Neural cell (in vitro differentiated cells): Measurements from ENCODE around the gene AKAP8L. TPM values are rescaled to one million over a fixed set of nuclear protein-coding genes. Genes with fewer than 3 reads are reported as not detected.

Source experiments
- H2AFZ ChIP-seq: fragments of 200-600, 300-800 bp; sonication (generic), shearing (Covaris generic); 2 replicates; pipeline ENCODE4 v1.6.0; 2014; ENCODE audit warnings: low read depth, mild to moderate bottlenecking, antibody characterized with exemption, low read length, moderate library complexity
- H3F3A ChIP-seq: fragments of 200-600 bp; shearing (Covaris generic); 2 replicates; pipeline ENCODE4 v1.6.1; 2016; ENCODE audit warnings: mild to moderate bottlenecking, moderate library complexity, mixed read lengths, antibody characterized with exemption, low read length; ENCODE audit not compliant: insufficient read depth, poor library complexity, severe bottlenecking
- H3K27ac ChIP-seq: fragments of 200-600, 300-800 bp; sonication (generic), shearing (Covaris generic); 2 replicates; pipeline ENCODE4 v1.5.1; 2014; ENCODE audit warnings: mild to moderate bottlenecking, low read length, moderate library complexity
- H3K27me3 ChIP-seq: fragments of 300-800, 200-600 bp; sonication (generic), shearing (Covaris generic); 2 replicates; pipeline ENCODE4 v1.6.0; 2014; ENCODE audit warnings: mild to moderate bottlenecking, low read depth, low read length, moderate library complexity; ENCODE audit not compliant: insufficient read depth
- H3K36me3 ChIP-seq: fragments of 300-800, 200-600 bp; sonication (generic), shearing (Covaris generic); 2 replicates; pipeline ENCODE4 v1.5.1; 2014; ENCODE audit warnings: mild to moderate bottlenecking, antibody characterized with exemption, low read length, moderate library complexity; ENCODE audit not compliant: insufficient read depth
- H3K4me2 ChIP-seq: fragments of 300-800, 200-600 bp; sonication (generic), shearing (Covaris generic); 2 replicates; pipeline ENCODE4 v1.6.0; 2014; ENCODE audit warnings: mild to moderate bottlenecking, low read length
- H3K4me3 ChIP-seq: fragments of 300-800, 200-600 bp; sonication (generic), shearing (Covaris generic); 2 replicates; pipeline ENCODE4 v1.5.1; 2014; ENCODE audit warnings: mild to moderate bottlenecking, low read length, moderate library complexity
- H3K79me2 ChIP-seq: fragments of 200-600 bp; shearing (Covaris generic); replicated peaks from 2 replicates; pipeline ENCODE4 v1.6.0; 2014; ENCODE audit warnings: mild to moderate bottlenecking, low read length, moderate library complexity; ENCODE audit not compliant: insufficient read depth
- H3K9ac ChIP-seq: fragments of 300-800, 200-600 bp; sonication (generic), shearing (Covaris generic); 2 replicates; pipeline ENCODE4 v1.6.1; 2016; ENCODE audit warnings: mild to moderate bottlenecking, low read length, mixed read lengths
- H3K9me2 ChIP-seq: fragments of 200-600 bp; shearing (Covaris generic); 2 replicates; pipeline ENCODE4 v1.6.1; 2016; ENCODE audit warnings: mild to moderate bottlenecking, low read length, mixed read lengths; ENCODE audit not compliant: insufficient read depth
- H3K9me3 ChIP-seq: fragments of 200-600, 300-800 bp; sonication (generic), shearing (Covaris generic); 2 replicates; pipeline ENCODE4 v1.6.1; 2016; ENCODE audit warnings: mild to moderate bottlenecking, mixed run types, low read length, moderate library complexity, mixed read lengths
- H4K20me1 ChIP-seq: fragments of 200-600 bp; shearing (Covaris generic); 2 replicates; pipeline ENCODE4 v1.6.1; 2016; ENCODE audit warnings: mild to moderate bottlenecking, mixed run types; ENCODE audit not compliant: insufficient read depth
- CTCF ChIP-seq: fragments of 450-650 bp; IDR thresholded peaks from 2 replicates; pipeline ENCODE4 v1.5.1; 2014; ENCODE audit warnings: antibody characterized with exemption, mild to moderate bottlenecking, moderate library complexity; ENCODE audit not compliant: poor library complexity, severe bottlenecking
- EP300 ChIP-seq: fragments of 450-650 bp; conservative IDR thresholded peaks from 2 replicates; pipeline ENCODE4 v1.6.1; 2014; ENCODE audit warnings: antibody characterized with exemption, mild to moderate bottlenecking, moderate library complexity; ENCODE audit not compliant: poor library complexity, severe bottlenecking
- EZH2 ChIP-seq: fragments of 200-600, 300-800 bp; shearing (Covaris generic), sonication (generic); IDR thresholded peaks from 2 replicates; pipeline ENCODE4 v1.6.1; 2014; ENCODE audit warnings: antibody characterized with exemption, low read length, borderline replicate concordance, mild to moderate bottlenecking; ENCODE audit not compliant: insufficient read depth, poor library complexity, severe bottlenecking
- MXI1 ChIP-seq: fragments of 450-650 bp; conservative IDR thresholded peaks from 2 replicates; pipeline ENCODE4 v1.6.1; 2014; ENCODE audit warnings: antibody characterized with exemption, mild to moderate bottlenecking; ENCODE audit not compliant: poor library complexity, severe bottlenecking
- POLR2AphosphoS5 ChIP-seq: IDR thresholded peaks from 2 replicates; pipeline ENCODE4 v1.6.1; 2012
- RAD21 ChIP-seq: fragments of 450-650 bp; conservative IDR thresholded peaks from 2 replicates; pipeline ENCODE4 v1.6.1; 2014; ENCODE audit warnings: antibody characterized with exemption, mild to moderate bottlenecking, moderate library complexity
- REST ChIP-seq: IDR thresholded peaks from 2 replicates; pipeline ENCODE4 v1.6.1; 2012; ENCODE audit warnings: borderline replicate concordance
- SMC3 ChIP-seq: fragments of 450-650 bp; conservative IDR thresholded peaks from 2 replicates; pipeline ENCODE4 v1.6.1; 2014; ENCODE audit warnings: antibody characterized with exemption, mild to moderate bottlenecking, moderate library complexity; ENCODE audit not compliant: poor library complexity
- TAF1 ChIP-seq: IDR thresholded peaks from 2 replicates; pipeline ENCODE4 v1.6.1; 2012; ENCODE audit warnings: low read depth
- polyA plus RNA-seq: library from polyadenylated mRNA; depleted of rRNA; stranded (reverse); fragments of >200 nt; gene quantifications from 2 replicates; pipeline ENCODE4 v1.2.3, GENCODE V29; 2014

The AKAP8L gene
- polyA plus RNA-seq, 1 donor from 2014 or later: 281 TPM

- H3K79me2 ChIP-seq: peaks cover 31% of the 10 kb centered on the region
- H3K4me3 ChIP-seq: no peak overlapping the region
- H3K9me2 ChIP-seq: no peaks in the 10 kb centered on the region
- H3K27me3 ChIP-seq: no peaks in the 10 kb centered on the region
- H3K9me3 ChIP-seq: no peaks in the 10 kb centered on the region
- H3K27ac ChIP-seq: no peak overlapping the region
- no peaks in the 10 kb centered on the region for H3F3A ChIP-seq
- peaks cover 50% of the 10 kb centered on the region for H4K20me1 ChIP-seq
- no peak overlapping the region for H3K4me2 ChIP-seq
- TF ChIP-seq SMC3: no peak
- TF ChIP-seq REST: no peak
- no peak overlapping the region for H3K9ac ChIP-seq
- no peaks in the 10 kb centered on the region for H3K36me3 ChIP-seq
- no peak overlapping the region for H2AFZ ChIP-seq
Observed at GRCh38 chr19:15399635-15400034, 19.2 kb downstream of the AKAP8L start.

GRCh38 chr19:15399234-15399515 is 19.6 kb downstream of the AKAP8L start:
- Histone ChIP-seq H3K4me2 (no peak overlapping the region), H3K9me2 (no peaks in the 10 kb centered on the region), H3K4me3 (no peak overlapping the region), H3K36me3 (no peaks in the 10 kb centered on the region), H3K79me2 (peaks cover 27% of the 10 kb centered on the region), H2AFZ (no peak overlapping the region), H3K9ac (no peak overlapping the region), H3K27me3 (no peaks in the 10 kb centered on the region), H3F3A (no peaks in the 10 kb centered on the region), H3K27ac (no peak overlapping the region), H4K20me1 (peaks cover 45% of the 10 kb centered on the region), H3K9me3 (no peaks in the 10 kb centered on the region)
- TF ChIP-seq TAF1 (no peak), MXI1 (no peak), CTCF (no peak), EP300 (no peak), EZH2 (no peak), REST (no peak), SMC3 (no peak), POLR2AphosphoS5 (no peak), RAD21 (no peak)
